Lung (tissue), 12 donors: Measurements from ENCODE around the gene TBC1D10A. TPM values are rescaled to one million over a fixed set of nuclear protein-coding genes. Genes with fewer than 3 reads are reported as not detected.

Experiments used
- ATAC-seq: fragments of 200-7000 bp; cut with Tn5 transposase; one replicate; pipeline ENCODE4 v1.9.1; 2020; ENCODE audit warnings: moderate number of reproducible peaks; ENCODE audit not compliant: insufficient read depth, low FRiP score
- DNase-seq, 3 donors: peaks; one replicate each; pipeline ENCODE4 v3.0.0-alpha.2; 2013 to 2017
- H3K27ac ChIP-seq, 2 donors: one replicate each; pipeline ENCODE4 v1.5.1; 2013; ENCODE audit warnings: mild to moderate bottlenecking in 2 of 2, moderate library complexity in 2 of 2, control low read depth in 1 of 2, inconsistent platforms in 1 of 2, low read depth in 1 of 2, low read length in 1 of 2
- H3K27me3 ChIP-seq, 3 donors: one replicate each; pipeline ENCODE4 v1.5.1; 2013; ENCODE audit warnings: low read length in 2 of 3; ENCODE audit not compliant: control insufficient read depth in 3 of 3, insufficient read depth in 3 of 3
- H3K36me3 ChIP-seq, 4 donors: one replicate each; pipeline ENCODE4 v1.5.1; 2013; ENCODE audit warnings: low read length in 4 of 4, mild to moderate bottlenecking in 1 of 4, moderate library complexity in 1 of 4; ENCODE audit not compliant: control insufficient read depth in 4 of 4, insufficient read depth in 4 of 4
- H3K4me1 ChIP-seq, 5 donors: one replicate each; pipeline ENCODE4 v1.5.1; 2013; ENCODE audit warnings: low read length in 5 of 5, mild to moderate bottlenecking in 2 of 5, moderate library complexity in 1 of 5; ENCODE audit not compliant: control insufficient read depth in 5 of 5, insufficient read depth in 5 of 5
- H3K4me3 ChIP-seq: one replicate; pipeline ENCODE4 v1.5.1; 2013; ENCODE audit warnings: mild to moderate bottlenecking, control low read depth, moderate library complexity
- H3K9ac ChIP-seq, 2 donors: one replicate each; pipeline ENCODE4 v1.5.1; 2013; ENCODE audit warnings: low read length in 2 of 2, control low read depth in 1 of 2; ENCODE audit not compliant: insufficient read depth in 1 of 2
- H3K9me3 ChIP-seq, 4 donors: one replicate each; pipeline ENCODE4 v1.5.1; 2013; ENCODE audit warnings: low read length in 3 of 4, mild to moderate bottlenecking in 1 of 4, moderate library complexity in 1 of 4; ENCODE audit not compliant: control insufficient read depth in 4 of 4, insufficient read depth in 3 of 4
- CTCF ChIP-seq: IDR thresholded peaks from 2 replicates; pipeline ENCODE4 v1.5.1; 2012; ENCODE audit warnings: mild to moderate bottlenecking; ENCODE audit errors: control extremely low read depth, extremely low read depth
- WGBS, 2 donors: extraction: QIAGEN DNeasy Blood & Tissue Kit; methylation state at CpG; one replicate each; pipeline ENCODE4 v1.1.7; 2013; 5-methylcytosine and 5-hydroxymethylcytosine counted together
- polyA plus RNA-seq, 2 donors: library from polyadenylated mRNA; stranded (reverse); fragments of 200-250 nt; gene quantifications; one replicate each; pipeline ENCODE4 v1.2.1, GENCODE V29; 2013
- total RNA-seq, 2 donors: library from RNA; depleted of rRNA in 1 of 2; stranded (reverse); fragments of >200 nt in 1 of 2; gene quantifications; one replicate each; pipeline ENCODE4 v1.2.1, GENCODE V29; 2014 to 2021
- donor health status: control.
- donor health status: control.
- donor health status: Bipolar disorder and iron deficiency.
- donor health status: healthy.
- donor health status: DM: yes; HTN: yes; CAD: no.

The TBC1D10A gene
- total and polyA plus RNA-seq, 4 donors, result 15.0 to 36.4 (median 26.6) TPM

- no peak for TF ChIP-seq CTCF
- no peak overlapping the region for H3K9ac ChIP-seq
- no peaks in the 10 kb centered on the region for H3K9me3 ChIP-seq
- no peak overlapping the region for H3K27ac ChIP-seq
- H3K36me3 ChIP-seq, result no peaks in the 10 kb centered on the region
- peaks cover 0 to 52% (median 7%) of the 10 kb centered on the region in 5 donors for H3K4me1 ChIP-seq
- no peak for ATAC-seq
- H3K27me3 ChIP-seq, result peaks cover 0 to 17% (median 2%) of the 10 kb centered on the region in 3 donors
- 39 to 58% methylated on average over 12 of the region's 12 CpGs for whole genome bisulfite sequencing, 2 donors
- DNase-seq, result no peak
- H3K4me3 ChIP-seq, result no peak overlapping the region
Observed at GRCh38 chr22:30247974-30248373, 78.8 kb downstream of the TBC1D10A start.

DNA sequence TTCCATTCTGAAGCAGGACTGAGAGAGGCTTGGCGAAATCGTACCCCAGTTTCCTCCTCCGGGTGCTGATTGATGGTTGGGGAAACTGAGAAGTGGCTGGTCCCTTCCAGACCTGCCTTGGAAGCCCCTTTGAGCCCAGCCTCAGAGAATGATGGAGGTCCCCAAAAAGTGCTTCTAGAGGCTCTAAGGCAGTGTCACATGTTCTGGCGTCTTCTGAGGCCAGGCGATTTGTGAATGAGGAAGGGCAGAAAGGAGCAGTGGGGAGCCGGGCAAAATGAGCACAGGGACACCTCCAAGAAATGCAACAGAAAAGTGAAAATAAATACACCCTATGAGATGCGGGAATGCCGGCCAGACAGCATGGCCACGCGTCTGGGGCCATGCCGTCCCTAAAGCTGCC is 79.2 kb downstream of the TBC1D10A start:
- H3K27me3 ChIP-seq, result peaks cover 0 to 17% (median 2%) of the 10 kb centered on the region in 3 donors
- ATAC-seq, result no peak
- peaks cover 0 to 52% (median 2%) of the 10 kb centered on the region in 5 donors for H3K4me1 ChIP-seq
- H3K9ac ChIP-seq, result no peak overlapping the region
- DNase-seq, result no peak
- H3K36me3 ChIP-seq, result no peaks in the 10 kb centered on the region
- no peak for TF ChIP-seq CTCF
- H3K9me3 ChIP-seq, result no peaks in the 10 kb centered on the region
- no peak overlapping the region for H3K4me3 ChIP-seq
- 58 to 74% methylated on average over 11 of the region's 11 CpGs for WGBS, 2 donors
- no peak overlapping the region for H3K27ac ChIP-seq

DNA sequence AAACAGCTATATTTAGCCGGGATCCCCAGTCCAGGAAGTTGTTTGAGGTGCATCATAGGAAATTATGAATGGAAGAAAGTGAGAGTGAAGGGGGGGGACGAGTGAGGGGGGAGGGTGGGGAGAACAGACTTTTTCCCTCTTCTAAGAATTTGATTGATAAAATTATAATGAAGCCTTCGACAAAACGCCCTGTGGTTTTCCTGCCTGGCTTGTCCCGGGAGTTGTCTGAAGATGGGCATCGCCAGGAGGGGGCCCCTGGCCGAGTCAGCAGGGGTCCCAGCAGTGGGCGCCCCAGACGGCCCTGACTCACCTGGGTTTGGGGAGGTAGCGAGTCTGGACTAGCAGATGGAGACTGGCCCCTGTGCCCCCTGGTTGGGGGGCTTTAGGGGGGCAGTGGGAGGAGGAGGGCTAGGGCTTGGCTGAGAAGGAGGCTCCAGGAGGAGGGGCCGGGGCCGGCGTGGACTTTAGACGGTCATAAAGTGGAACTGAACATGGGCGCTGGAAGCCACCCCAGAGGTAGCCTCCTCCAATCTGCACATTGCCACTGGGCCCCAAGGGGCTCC is 79.8 kb downstream of the TBC1D10A start:
- Histone ChIP-seq H3K9ac (no peak overlapping the region), H3K27me3 (peaks cover 0 to 17% (median 2%) of the 10 kb centered on the region in 3 donors), H3K9me3 (no peaks in the 10 kb centered on the region), H3K4me1 (peaks cover 0 to 52% (median 3%) of the 10 kb centered on the region in 5 donors), H3K27ac (no peak overlapping the region), H3K36me3 (no peaks in the 10 kb centered on the region), H3K4me3 (no peak overlapping the region)
- no peak for DNase-seq
- no peak for ATAC-seq
- no peak for TF ChIP-seq CTCF
- WGBS, 2 donors, result 15 to 29% methylated on average over 15 of the region's 15 CpGs
